Aorta (tissue), 5 donors: Measurements from ENCODE around the gene GREB1. TPM values are rescaled to one million over a fixed set of nuclear protein-coding genes. Genes with fewer than 3 reads are reported as not detected.
A peak's percentile ranks its signal among the peaks of the same experiment; 100 is the strongest.

Source experiments
- ATAC-seq: fragments of 200-7000 bp; cut with Tn5 transposase; one replicate; pipeline ENCODE4 v1.9.1; 2022; ENCODE audit warnings: moderate library complexity; ENCODE audit not compliant: low FRiP score
- DNase-seq, 2 donors: peaks; one replicate each; pipeline ENCODE4 v3.0.0-alpha.2; 2020
- H3K27ac ChIP-seq, 2 donors: one replicate each; pipeline ENCODE4 v1.5.1; 2013; ENCODE audit warnings: low read length in 2 of 2, mild to moderate bottlenecking in 2 of 2, moderate library complexity in 2 of 2, control low read depth in 1 of 2, inconsistent platforms in 1 of 2, low read depth in 1 of 2
- H3K27me3 ChIP-seq, 2 donors: one replicate each; pipeline ENCODE4 v1.6.1; 2013; ENCODE audit warnings: control low read depth in 1 of 2, low read length in 1 of 2, mild to moderate bottlenecking in 1 of 2, moderate library complexity in 1 of 2; ENCODE audit not compliant: insufficient read depth in 2 of 2, control insufficient read depth in 1 of 2
- H3K36me3 ChIP-seq, 2 donors: one replicate each; pipeline ENCODE4 v1.6.1; 2013; ENCODE audit warnings: control low read depth in 1 of 2, low read length in 1 of 2, mild to moderate bottlenecking in 1 of 2; ENCODE audit not compliant: insufficient read depth in 2 of 2, control insufficient read depth in 1 of 2
- H3K4me1 ChIP-seq, 2 donors: one replicate each; pipeline ENCODE4 v1.6.1; 2013; ENCODE audit warnings: low read length in 2 of 2, control low read depth in 1 of 2, mild to moderate bottlenecking in 1 of 2, moderate library complexity in 1 of 2; ENCODE audit not compliant: insufficient read depth in 2 of 2, control insufficient read depth in 1 of 2
- H3K4me3 ChIP-seq, 2 donors: one replicate each; pipeline ENCODE4 v1.5.1; 2013; ENCODE audit warnings: low read length in 2 of 2, control low read depth in 1 of 2, mild to moderate bottlenecking in 1 of 2
- H3K9me3 ChIP-seq: one replicate; pipeline ENCODE4 v1.6.1; 2013; ENCODE audit warnings: mild to moderate bottlenecking, low read length; ENCODE audit not compliant: control insufficient read depth
- WGBS, 2 donors: extraction: QIAGEN DNeasy Blood & Tissue Kit; methylation state at CpG; one replicate each; pipeline ENCODE4 v1.1.7; 2013; 5-methylcytosine and 5-hydroxymethylcytosine counted together
- intact Hi-C, 2 donors: fragments of 100-400 bp; cut with DNase I; formaldehyde crosslinking; loops; one replicate each; pipeline versions ENCODE4 v1.14.2 to v1.15.0; 2022
- polyA plus RNA-seq, 2 donors: library from polyadenylated mRNA; stranded (reverse); fragments of 200-250 nt; gene quantifications; one replicate each; pipeline ENCODE4 v1.2.3, GENCODE V29; 2013
- total RNA-seq, 2 donors: library from RNA; stranded (reverse); fragmentation: NEBNext Ultra II Directional; extraction: Animal tissue kit (Norgen Biotek cat#: 25700); gene quantifications; one replicate each; pipeline ENCODE4 v1.2.1, GENCODE V29; 2021
- donor health status: healthy with polysubstance abuse.
- donor health status: Bipolar disorder and iron deficiency.
- donor health status: DM: no; HTN: no; CAD: no.
- donor health status: DM: no; HTN: no; CAD: no.
- donor health status: DM: yes; HTN: yes; CAD: no.

The GREB1 gene
- total and polyA plus RNA-seq, 4 donors, result 0.13 to 8.6 (median 7.2) TPM; not detected in 1

- Histone ChIP-seq H3K9me3 (no peaks in the 10 kb centered on the region), H3K27ac (no peak overlapping the region), H3K4me1 (no peaks in the 10 kb centered on the region), H3K4me3 (no peak overlapping the region), H3K36me3 (no peaks in the 10 kb centered on the region), H3K27me3 (no peaks in the 10 kb centered on the region)
- ATAC-seq, result no peak
- 36 to 46% methylated on average over 8 to 9 of the region's 9 CpGs for WGBS, 2 donors
- no peak for DNase-seq
- intact Hi-C loops, result loop anchor here (10.0 kb wide), 1 partner anchor 209 kb away; no protein-coding TSS in a partner anchor
Observed at GRCh38 chr2:11683476-11683875, 149.6 kb downstream of the GREB1 start.

DNA sequence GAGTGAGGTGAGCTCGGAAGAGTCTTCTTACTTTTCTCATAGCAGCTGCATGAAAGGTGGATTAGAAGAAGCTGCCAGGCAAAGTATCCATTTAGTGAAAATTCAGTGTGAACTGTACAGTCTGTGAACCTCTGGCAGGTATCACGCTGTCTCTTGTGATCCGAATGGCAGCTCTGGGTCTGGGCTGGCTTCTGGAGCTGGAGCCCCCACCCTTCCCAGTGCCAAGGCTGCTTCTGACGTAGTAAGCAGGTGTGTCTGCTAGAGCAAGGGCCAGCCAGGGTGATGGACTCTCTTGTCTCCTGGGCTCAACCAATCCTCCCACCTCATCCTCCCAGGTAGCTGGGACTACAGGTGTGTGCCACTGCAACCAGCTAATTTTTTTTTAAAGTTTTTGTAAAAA is 150.1 kb downstream of the GREB1 start:
- DNase-seq, result no peak
- intact Hi-C loops, result loop anchor here (10.0 kb wide), 1 partner anchor 209 kb away; no protein-coding TSS in a partner anchor
- no peaks in the 10 kb centered on the region for H3K9me3 ChIP-seq

GRCh38 chr2:11684894-11685460 is 151.1 kb downstream of the GREB1 start:
- no peaks in the 10 kb centered on the region for H3K9me3 ChIP-seq
- no peak for ATAC-seq

More for the DNA sequence above, 150.1 kb downstream of the GREB1 start:
- 74 to 81% methylated on average over 4 of the region's 4 CpGs for WGBS, 2 donors
- Histone ChIP-seq H3K27ac (no peak overlapping the region), H3K36me3 (no peaks in the 10 kb centered on the region), H3K4me1 (no peaks in the 10 kb centered on the region), H3K4me3 (no peak overlapping the region), H3K27me3 (no peaks in the 10 kb centered on the region)
- no peak for ATAC-seq

DNA sequence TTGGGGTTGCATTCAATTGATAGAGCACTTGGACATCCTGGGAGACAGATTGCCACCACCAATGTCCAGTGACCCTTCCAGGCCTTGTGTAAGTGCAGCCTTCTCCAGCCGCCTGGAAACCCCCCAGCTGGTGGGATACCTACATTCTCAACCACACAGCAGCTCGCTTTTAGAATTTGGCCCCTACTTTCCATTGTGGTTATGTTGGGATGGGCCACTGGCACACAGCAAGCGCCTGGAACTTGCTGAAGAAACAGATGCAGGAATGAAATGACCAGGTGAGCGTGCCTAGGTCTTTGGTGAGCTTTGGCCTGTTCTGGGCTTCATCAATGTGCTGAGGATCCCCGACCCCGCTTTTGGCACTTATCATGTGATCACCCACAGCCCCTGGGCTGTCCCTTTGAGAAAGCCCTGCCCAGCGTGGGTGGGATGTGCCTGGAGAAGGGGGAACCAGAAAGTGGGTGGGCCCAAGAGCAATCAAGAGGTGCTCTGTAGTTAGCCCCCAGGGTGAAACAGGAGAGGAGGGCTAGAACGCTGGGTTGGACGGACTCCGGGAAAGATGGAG is 152.1 kb downstream of the GREB1 start:
- DNase-seq (no peak), ATAC-seq (no peak)
- no peaks in the 10 kb centered on the region for H3K9me3 ChIP-seq
- H3K36me3 ChIP-seq, result no peaks in the 10 kb centered on the region
- H3K27me3 ChIP-seq, result no peaks in the 10 kb centered on the region
- H3K4me1 ChIP-seq, result no peaks in the 10 kb centered on the region
- H3K4me3 ChIP-seq, result no peak overlapping the region
- 97 to 98% methylated on average over 10 of the region's 10 CpGs for WGBS, 2 donors
- intact Hi-C loops, result loop anchor here (10.0 kb wide), 1 partner anchor 211 kb away; no protein-coding TSS in a partner anchor
- H3K27ac ChIP-seq, result no peak overlapping the region

More at GRCh38 chr2:11684894-11685460, 151.1 kb downstream of the GREB1 start:
- no peaks in the 10 kb centered on the region for H3K36me3 ChIP-seq
- no peaks in the 10 kb centered on the region for H3K4me1 ChIP-seq
- intact Hi-C loops, result loop anchor here (10.0 kb wide), 1 partner anchor 210 kb away; no protein-coding TSS in a partner anchor
- H3K27ac ChIP-seq, result no peak overlapping the region
- no peak overlapping the region for H3K4me3 ChIP-seq
- 73 to 74% methylated on average over 12 of the region's 12 CpGs for WGBS, 2 donors
- H3K27me3 ChIP-seq, result no peaks in the 10 kb centered on the region
- no peak for DNase-seq

- intact Hi-C loops, result loop anchor here (2.0 to 10.0 kb wide), 2 partner anchors 91 to 213 kb away; no protein-coding TSS in a partner anchor
- no peak overlapping the region for H3K27ac ChIP-seq
- WGBS, 2 donors, result 54 to 59% methylated on average over 9 of the region's 9 CpGs
Observed at GRCh38 chr2:11687736-11688135, 153.9 kb downstream of the GREB1 start.

GRCh38 chr2:11688222-11689069 is 154.6 kb downstream of the GREB1 start:
- intact Hi-C loops, result loop anchor here (2.0 to 10.0 kb wide), 2 partner anchors 90 to 214 kb away; no protein-coding TSS in a partner anchor
- no peaks in the 10 kb centered on the region for H3K9me3 ChIP-seq
- ATAC-seq (peak; percentile 88), DNase-seq (peak; percentile 92 to 95)
- H3K27me3 ChIP-seq, result no peaks in the 10 kb centered on the region
- H3K36me3 ChIP-seq, result no peaks in the 10 kb centered on the region
- peak overlapping the region in 1 of 2 donors; percentile 2 for H3K27ac ChIP-seq
- H3K4me3 ChIP-seq, result no peak overlapping the region
- WGBS, 2 donors, result 5% methylated on average over 23 of the region's 23 CpGs
- H3K4me1 ChIP-seq, result no peaks in the 10 kb centered on the region

More at GRCh38 chr2:11687736-11688135, 153.9 kb downstream of the GREB1 start:
- Histone ChIP-seq H3K27me3 (no peaks in the 10 kb centered on the region), H3K4me1 (no peaks in the 10 kb centered on the region), H3K36me3 (no peaks in the 10 kb centered on the region), H3K4me3 (no peak overlapping the region), H3K9me3 (no peaks in the 10 kb centered on the region)
- no peak for DNase-seq
- no peak for ATAC-seq

DNA sequence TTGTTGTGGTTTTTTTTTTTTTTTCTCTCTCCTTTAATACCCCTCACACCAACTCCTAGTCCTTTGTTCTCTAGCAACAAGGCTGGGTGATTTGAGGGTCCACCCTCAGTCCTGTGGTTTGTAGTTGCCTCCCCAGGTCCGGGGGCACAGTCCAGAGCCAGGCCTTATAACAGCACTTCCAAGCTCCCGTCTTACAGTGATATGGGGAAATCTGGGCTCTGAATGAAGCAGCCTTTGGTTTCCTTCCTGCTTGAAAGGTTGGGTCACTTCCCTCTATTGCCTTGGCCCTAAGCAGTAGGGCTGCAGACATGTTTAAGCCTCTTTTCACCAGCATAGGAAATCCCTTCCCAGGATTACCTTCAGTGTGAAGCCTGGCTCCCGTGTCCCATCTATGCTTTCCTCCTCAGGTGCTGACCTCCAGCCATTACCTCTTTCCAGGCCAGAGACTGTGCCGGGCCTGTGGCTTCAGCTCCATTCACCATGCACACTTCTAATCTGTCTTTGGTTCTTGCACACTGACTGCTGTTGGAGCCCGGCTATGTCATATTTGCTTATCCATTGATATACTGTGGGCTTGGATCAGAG is 157.3 kb downstream of the GREB1 start:
- H3K9me3 ChIP-seq, result no peaks in the 10 kb centered on the region
- no peak for ATAC-seq
- intact Hi-C loops, result loop anchor here in 1 of 2 donors (5.0 kb wide), 1 partner anchor 86 kb away; no protein-coding TSS in a partner anchor
- H3K4me3 ChIP-seq, result no peak overlapping the region
- H3K27me3 ChIP-seq, result no peaks in the 10 kb centered on the region
- H3K36me3 ChIP-seq, result no peaks in the 10 kb centered on the region
- H3K27ac ChIP-seq, result no peak overlapping the region
- 86 to 93% methylated on average over 5 of the region's 5 CpGs for WGBS, 2 donors
- no peak for DNase-seq
- H3K4me1 ChIP-seq, result no peaks in the 10 kb centered on the region
